ENCODE data around the gene FGB. TPM values are rescaled to one million over a fixed set of nuclear protein-coding genes. Genes with fewer than 3 reads are reported as not detected.

FGB gene
- total and polyA plus RNA-seq, 12 donors = 1.2 TPM; not detected in 11

- 80 to 84% methylated on average over 6 of the region's 6 CpGs for WGBS, 2 donors
Observed at GRCh38 chr4:154606728-154607723, 44.2 kb downstream of the FGB start.

GRCh38 chr4:154608361-154609252 is 45.8 kb downstream of the FGB start:
- DNase-seq (no peak), ATAC-seq (no peak)
- H3K4me1 ChIP-seq = no peaks in the 10 kb centered on the region
- H3K36me3 ChIP-seq = no peaks in the 10 kb centered on the region
- no peaks in the 10 kb centered on the region for H3K9me3 ChIP-seq
- no peak overlapping the region for H3K4me3 ChIP-seq
- intact Hi-C loops (cut with DNase I) = no loop called here
- H3K27me3 ChIP-seq = peaks cover 0 to 20% (median 0%) of the 10 kb centered on the region in 7 donors
- no peak for TF ChIP-seq CTCF (IDR thresholded peaks at IDR 0.05)
- no peak overlapping the region for H3K27ac ChIP-seq
- 76 to 88% methylated on average over 3 of the region's 3 CpGs for WGBS, 2 donors

More at GRCh38 chr4:154606728-154607723, 44.2 kb downstream of the FGB start:
- no peak for ATAC-seq
- intact Hi-C loops (cut with DNase I) = no loop called here
- DNase-seq = no peak
- peaks cover 0 to 25% (median 0%) of the 10 kb centered on the region in 7 donors for H3K27me3 ChIP-seq
- no peaks in the 10 kb centered on the region for H3K9me3 ChIP-seq
- H3K4me1 ChIP-seq = no peaks in the 10 kb centered on the region
- no peak overlapping the region for H3K27ac ChIP-seq
- TF ChIP-seq CTCF (IDR thresholded peaks at IDR 0.05) = no peak
- no peak overlapping the region for H3K4me3 ChIP-seq
- no peaks in the 10 kb centered on the region for H3K36me3 ChIP-seq

- DNase-seq (no peak), ATAC-seq (no peak)
- Histone ChIP-seq H3K4me1 (no peaks in the 10 kb centered on the region), H3K27ac (no peak overlapping the region), H3K4me3 (no peak overlapping the region), H3K9me3 (no peaks in the 10 kb centered on the region), H3K36me3 (no peaks in the 10 kb centered on the region), H3K27me3 (peaks cover 0 to 20% (median 0%) of the 10 kb centered on the region in 7 donors)
- 78 to 80% methylated on average over 4 of the region's 4 CpGs for WGBS, 2 donors
- no peak for TF ChIP-seq CTCF (IDR thresholded peaks at IDR 0.05)
- intact Hi-C loops (cut with DNase I) = no loop called here
Observed at GRCh38 chr4:154609532-154609931, 46.7 kb downstream of the FGB start.

- intact Hi-C loops (cut with DNase I) = loop anchor here in 1 of 10 donors (10.0 kb wide), 1 partner anchor 56 kb away; the partner anchor contains the start of gene PLRG1
- no peaks in the 10 kb centered on the region for H3K36me3 ChIP-seq
- peaks cover 0 to 20% (median 0%) of the 10 kb centered on the region in 7 donors for H3K27me3 ChIP-seq
- no peak for TF ChIP-seq CTCF (IDR thresholded peaks at IDR 0.05)
- ATAC-seq (no peak), DNase-seq (no peak)
- H3K4me3 ChIP-seq = no peak overlapping the region
- H3K9me3 ChIP-seq = no peaks in the 10 kb centered on the region
- 49 to 53% methylated on average over 4 of the region's 4 CpGs for WGBS, 2 donors
- no peaks in the 10 kb centered on the region for H3K4me1 ChIP-seq
- no peak overlapping the region for H3K27ac ChIP-seq
Observed at GRCh38 chr4:154610582-154610981, 47.8 kb downstream of the FGB start.
